Measurements from ENCODE around the gene ST6GALNAC1.

Gene ST6GALNAC1

DNA sequence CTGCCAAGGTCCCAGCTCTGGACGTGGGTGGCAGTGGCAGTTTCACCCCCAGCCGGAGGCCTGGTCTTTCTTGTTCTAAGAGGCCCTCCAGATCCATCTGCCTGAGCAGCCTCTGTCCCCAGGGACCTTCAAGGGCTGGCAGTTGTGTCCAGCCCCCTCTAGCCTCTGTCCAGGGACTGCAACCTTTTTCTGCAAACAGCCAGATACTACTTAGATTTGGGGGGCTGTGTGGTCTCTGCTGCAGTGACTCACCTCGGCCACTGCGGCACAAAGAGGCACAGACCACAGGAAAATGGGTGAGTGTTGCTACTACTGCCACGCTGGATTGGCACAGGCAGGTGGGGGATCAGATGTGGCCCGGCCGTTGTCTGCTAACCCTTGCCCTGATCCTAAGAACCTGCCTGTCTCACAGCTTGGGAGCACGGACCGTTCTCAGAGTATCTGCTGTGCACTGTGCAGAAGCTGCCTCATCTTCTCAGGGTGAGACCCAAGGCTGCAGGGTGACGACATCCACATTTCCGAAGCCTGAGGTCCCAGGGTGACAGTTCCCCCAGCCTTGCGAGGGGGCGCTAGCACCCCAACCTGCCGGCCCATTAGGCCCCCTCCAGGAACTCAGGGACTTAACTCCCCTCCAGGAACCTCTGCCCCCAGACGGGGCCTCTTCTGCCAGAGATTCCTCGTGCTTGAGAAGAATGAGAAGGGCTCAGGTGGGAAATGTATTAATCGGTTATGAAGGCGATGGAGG, 39.6 kb upstream of the ST6GALNAC1 start:
- no peak overlapping the region for H3K4me3 ChIP-seq (ENCODE audit: low read length)
- TF ChIP-seq, protein P1, sequence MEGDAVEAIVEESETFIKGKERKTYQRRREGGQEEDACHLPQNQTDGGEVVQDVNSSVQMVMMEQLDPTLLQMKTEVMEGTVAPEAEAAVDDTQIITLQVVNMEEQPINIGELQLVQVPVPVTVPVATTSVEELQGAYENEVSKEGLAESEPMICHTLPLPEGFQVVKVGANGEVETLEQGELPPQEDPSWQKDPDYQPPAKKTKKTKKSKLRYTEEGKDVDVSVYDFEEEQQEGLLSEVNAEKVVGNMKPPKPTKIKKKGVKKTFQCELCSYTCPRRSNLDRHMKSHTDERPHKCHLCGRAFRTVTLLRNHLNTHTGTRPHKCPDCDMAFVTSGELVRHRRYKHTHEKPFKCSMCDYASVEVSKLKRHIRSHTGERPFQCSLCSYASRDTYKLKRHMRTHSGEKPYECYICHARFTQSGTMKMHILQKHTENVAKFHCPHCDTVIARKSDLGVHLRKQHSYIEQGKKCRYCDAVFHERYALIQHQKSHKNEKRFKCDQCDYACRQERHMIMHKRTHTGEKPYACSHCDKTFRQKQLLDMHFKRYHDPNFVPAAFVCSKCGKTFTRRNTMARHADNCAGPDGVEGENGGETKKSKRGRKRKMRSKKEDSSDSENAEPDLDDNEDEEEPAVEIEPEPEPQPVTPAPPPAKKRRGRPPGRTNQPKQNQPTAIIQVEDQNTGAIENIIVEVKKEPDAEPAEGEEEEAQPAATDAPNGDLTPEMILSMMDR (conservative IDR thresholded peaks at IDR 0.05; ENCODE audit: low read length), result no peak
- DNase-seq (ENCODE audit: low read depth), result no peak

DNA sequence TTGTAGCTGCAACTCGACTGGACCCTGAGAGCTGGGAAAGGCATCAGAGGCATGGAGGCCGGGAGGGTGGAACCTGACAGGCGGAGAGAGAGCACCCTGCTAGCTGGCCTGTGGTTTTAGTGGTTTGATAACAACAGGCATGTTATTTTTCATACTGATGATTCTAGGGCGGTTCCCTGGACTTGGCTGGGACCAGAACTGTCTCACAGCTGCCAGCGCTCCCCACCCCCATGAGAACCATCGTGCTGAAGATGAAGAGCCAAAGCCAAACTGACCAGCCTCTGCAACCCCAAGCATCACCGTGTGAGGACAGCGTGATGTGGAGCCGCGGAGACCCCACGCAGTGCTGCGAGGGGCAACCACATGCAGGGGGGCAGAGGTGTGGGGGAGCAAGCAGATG, 38.7 kb upstream of the ST6GALNAC1 start:
- DNase-seq (ENCODE audit: low read depth), result peak; percentile 65

DNA sequence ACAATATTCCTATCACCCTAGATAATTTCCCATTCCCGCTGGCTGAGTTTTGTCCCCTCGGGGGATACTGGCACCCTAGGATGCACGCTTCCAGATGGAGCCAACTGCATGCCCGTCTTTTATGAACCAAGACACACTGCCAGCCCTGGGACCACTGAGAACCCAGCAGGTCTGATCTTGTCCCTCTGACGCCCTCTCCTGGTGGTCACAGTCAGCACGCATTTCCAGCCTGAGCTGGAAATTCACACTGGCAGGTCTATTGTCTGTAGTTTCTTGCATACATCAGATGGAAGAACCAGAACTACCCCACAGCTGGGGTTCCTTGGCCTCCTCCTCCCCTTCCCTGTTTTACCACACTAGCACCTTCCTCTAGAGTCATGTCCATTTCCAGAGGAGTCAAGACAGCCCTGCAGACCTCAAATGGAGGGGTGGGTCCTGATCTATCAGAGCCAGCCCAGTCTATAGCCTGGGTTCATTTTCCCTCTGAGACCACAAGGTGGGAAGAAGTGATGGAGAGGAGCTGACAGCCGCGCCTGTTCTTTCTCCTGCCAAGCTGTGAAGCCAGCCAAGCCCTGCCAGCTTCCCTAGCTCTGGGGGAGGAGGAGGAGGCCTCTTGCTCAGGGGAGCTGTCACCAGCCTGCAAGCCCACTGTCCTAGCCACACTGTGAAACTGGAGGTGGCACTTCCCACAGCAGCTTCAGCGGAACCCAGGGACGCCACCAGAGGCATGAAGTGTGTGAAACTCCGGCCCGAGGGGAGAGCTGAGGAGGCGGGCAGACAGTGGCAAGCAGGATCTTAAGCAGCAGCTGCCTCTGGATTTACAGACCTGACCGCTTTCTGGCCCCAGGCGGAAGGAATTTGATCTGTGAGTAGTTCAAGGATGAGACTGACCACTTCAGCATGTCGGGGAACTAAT, 37.9 kb upstream of the ST6GALNAC1 start:
- TF ChIP-seq, protein P1 (conservative IDR thresholded peaks at IDR 0.05; ENCODE audit: low read length), result peak; percentile 77
- no peak overlapping the region for H3K4me3 ChIP-seq (ENCODE audit: low read length)
- peak; percentile 61 for DNase-seq (ENCODE audit: low read depth)

More for the DNA sequence above, 38.7 kb upstream of the ST6GALNAC1 start:
- TF ChIP-seq, protein P1 (conservative IDR thresholded peaks at IDR 0.05; ENCODE audit: low read length), result no peak
- no peak overlapping the region for H3K4me3 ChIP-seq (ENCODE audit: low read length)

- no peak for DNase-seq (ENCODE audit: low read depth)
- TF ChIP-seq, protein P1 (conservative IDR thresholded peaks at IDR 0.05; ENCODE audit: low read length), result no peak
- no peak overlapping the region for H3K4me3 ChIP-seq (ENCODE audit: low read length)
Observed at GRCh38 chr17:76679239-76679638, 35.7 kb upstream of the ST6GALNAC1 start.

DNA sequence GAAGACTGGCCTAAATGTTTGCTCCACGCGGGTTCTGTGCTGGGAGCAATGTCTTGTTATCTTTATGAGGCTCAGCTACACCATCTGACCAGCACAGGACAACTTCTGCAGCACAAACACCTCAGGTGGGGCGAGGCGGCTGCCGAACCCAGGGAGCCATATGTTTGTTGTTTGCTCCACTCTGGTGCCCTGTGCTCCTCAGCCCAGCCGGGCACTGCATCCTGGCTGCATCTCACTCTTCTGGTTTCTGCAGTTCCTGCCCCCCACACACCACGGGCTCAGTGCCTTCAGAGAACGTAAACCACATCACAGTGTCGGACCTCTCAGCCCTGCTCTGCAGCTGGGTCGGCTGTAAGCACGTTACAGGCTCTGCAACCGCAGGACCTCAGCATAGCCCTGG, 34.8 kb upstream of the ST6GALNAC1 start:
- DNase-seq (ENCODE audit: low read depth), result no peak
- TF ChIP-seq, protein P1 (conservative IDR thresholded peaks at IDR 0.05; ENCODE audit: low read length), result no peak
- H3K4me3 ChIP-seq (ENCODE audit: low read length), result no peak overlapping the region

DNA sequence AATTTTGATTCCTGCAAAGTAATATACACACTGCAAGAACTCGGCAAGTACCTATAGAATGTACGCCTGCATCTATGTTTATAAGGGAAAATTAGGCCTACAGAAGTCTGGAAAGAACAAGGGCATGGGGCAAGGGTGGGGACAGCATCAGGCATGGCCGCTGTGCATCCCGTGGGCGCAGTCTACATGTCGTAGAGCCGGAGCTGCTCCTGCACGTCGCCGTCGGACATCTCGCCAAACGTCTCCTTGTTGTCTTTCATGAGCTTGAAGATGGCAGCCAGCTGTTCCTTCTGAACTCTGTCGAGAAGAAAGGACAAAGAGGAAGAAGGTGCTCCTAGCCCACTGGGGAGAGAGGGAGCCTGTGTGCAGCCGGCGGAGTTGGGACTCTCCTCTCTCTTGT, 33.8 kb upstream of the ST6GALNAC1 start:
- no peak for DNase-seq (ENCODE audit: low read depth)
- TF ChIP-seq, protein P1 (conservative IDR thresholded peaks at IDR 0.05; ENCODE audit: low read length), result no peak
- H3K4me3 ChIP-seq (ENCODE audit: low read length), result no peak overlapping the region

Measured in AG10803 (cell line).